ENCODE results near the gene VSIG4. TPM values are rescaled to one million over a fixed set of nuclear protein-coding genes. Genes with fewer than 3 reads are reported as not detected.
A peak's percentile ranks its signal among the peaks of the same experiment; 100 is the strongest.

Gene VSIG4
- total and polyA plus RNA-seq, 10 of the 15 experiments (the other 5 are each of a cell fraction or from before 2014, with no cell fraction given) = 0.05 to 0.36 TPM; not detected in 8

DNA sequence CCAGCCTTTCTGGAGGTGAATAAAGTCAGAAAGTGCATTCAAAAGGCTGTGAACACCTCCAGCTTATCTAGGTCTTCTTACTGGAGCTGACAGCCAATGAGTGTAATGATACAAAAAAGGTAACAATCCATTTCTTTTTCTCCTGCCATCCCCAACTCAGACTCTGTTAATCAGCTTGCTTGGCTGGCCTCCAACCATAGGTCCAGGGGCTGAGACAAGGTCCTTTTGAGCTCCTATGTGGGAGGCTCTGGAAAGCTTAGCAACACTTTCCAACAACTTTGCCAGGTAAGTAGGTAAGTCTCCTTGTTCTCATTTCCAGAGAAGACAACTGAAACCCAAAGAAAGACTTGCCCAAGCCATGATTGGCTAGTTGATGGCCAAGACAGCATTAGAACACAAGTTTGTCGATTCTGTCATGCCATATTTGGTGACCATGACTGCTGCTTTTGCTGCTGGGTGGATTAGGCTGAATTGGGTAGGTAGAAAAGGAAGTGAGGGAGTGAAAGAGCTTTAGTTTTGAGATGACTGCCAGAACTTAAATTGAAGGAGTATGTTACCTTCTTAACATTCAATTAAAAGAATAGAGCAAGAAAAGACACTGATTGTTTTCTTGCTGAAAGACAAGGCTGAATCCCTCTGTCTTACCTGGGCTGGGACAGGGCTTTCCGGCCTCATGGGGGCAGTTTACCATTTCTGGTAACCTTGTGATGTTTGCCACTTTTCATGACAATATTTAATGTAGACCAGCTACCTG, 22.8 kb downstream of the VSIG4 start:
- ChIA-PET RAD21 (ENCODE audit: unreplicated experiment) (interaction anchor here (0.6 to 4.8 kb wide), 19 partner anchors 9 to 714 kb away, joined by 3 to 47 read pairs (median 5); no protein-coding TSS in a partner anchor), POLR2A (interaction anchor here (0.8 to 2.4 kb wide), 8 partner anchors 12 to 91 kb away, joined by 3 to 10 read pairs (median 4); no protein-coding TSS in a partner anchor), SMC1A (ENCODE audit: uncharacterized antibody, unreplicated experiment) (interaction anchor here (0.6 to 10.6 kb wide), 29 partner anchors 9 to 711 kb away, joined by 3 to 85 read pairs (median 4); partner anchors contain the start of gene VSIG4), CTCF (interaction anchor here (0.8 to 7.0 kb wide), 16 partner anchors 9 to 715 kb away, joined by 3 to 47 read pairs (median 6); no protein-coding TSS in a partner anchor)
- peak overlapping the region; percentile 55 for H3K4me2 ChIP-seq (ENCODE audit: control insufficient read depth, insufficient read depth)
- TF ChIP-seq, protein P1, sequence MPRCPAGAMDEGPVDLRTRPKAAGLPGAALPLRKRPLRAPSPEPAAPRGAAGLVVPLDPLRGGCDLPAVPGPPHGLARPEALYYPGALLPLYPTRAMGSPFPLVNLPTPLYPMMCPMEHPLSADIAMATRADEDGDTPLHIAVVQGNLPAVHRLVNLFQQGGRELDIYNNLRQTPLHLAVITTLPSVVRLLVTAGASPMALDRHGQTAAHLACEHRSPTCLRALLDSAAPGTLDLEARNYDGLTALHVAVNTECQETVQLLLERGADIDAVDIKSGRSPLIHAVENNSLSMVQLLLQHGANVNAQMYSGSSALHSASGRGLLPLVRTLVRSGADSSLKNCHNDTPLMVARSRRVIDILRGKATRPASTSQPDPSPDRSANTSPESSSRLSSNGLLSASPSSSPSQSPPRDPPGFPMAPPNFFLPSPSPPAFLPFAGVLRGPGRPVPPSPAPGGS (IDR thresholded peaks at IDR 0.05; ENCODE audit: borderline replicate concordance, insufficient read depth, low read depth, low read length, poor library complexity, severe bottlenecking) = no peak
- TF ChIP-seq SRF (IDR thresholded peaks at IDR 0.05; ENCODE audit: low read depth in 2 of 2, low read length in 2 of 2) (peak; percentile 65 to 91), SPI1 (IDR thresholded peaks at IDR 0.05; ENCODE audit: borderline replicate concordance, insufficient read depth, low read depth, low read length) (peak; percentile 50; the same call in 1 of the 2 replicates), IRF4 (IDR thresholded peaks at IDR 0.05; ENCODE audit: low read depth, low read length) (0 out of 2 replicates have a peak, but pooled peaks have one; percentile 17), JUNB (IDR thresholded peaks at IDR 0.05) (peak; percentile 13; the same call in 1 of the 2 replicates)
- H3K27me3 ChIP-seq (replicated peaks in 1 of 2; ENCODE audit: control insufficient read depth in 2 of 2, insufficient read depth in 2 of 2, low read length in 1 of 2) = no peaks in the 10 kb centered on the region
- BruUV-seq (replicated peaks) = TSS peak; percentile 59
- H3K36me3 ChIP-seq (ENCODE audit: control insufficient read depth in 2 of 2, insufficient read depth in 2 of 2, low read length in 1 of 2) = no peaks in the 10 kb centered on the region
- H3K79me2 ChIP-seq (ENCODE audit: control insufficient read depth, insufficient read depth, low read length) = no peaks in the 10 kb centered on the region
- ATAC-seq (peak; percentile 47), FAIRE-seq (no peak), DNase-seq (ENCODE audit: low read depth, low spot score) (no peak)
- peak overlapping the region; percentile 15; the same call in 1 of the 2 replicates for H3K9ac ChIP-seq (ENCODE audit: control insufficient read depth, insufficient read depth, low read length)
- peaks cover 61% of the 10 kb centered on the region for H3K4me1 ChIP-seq (ENCODE audit: control insufficient read depth, insufficient read depth, low read length)
- no peak overlapping the region for H2AFZ ChIP-seq (ENCODE audit: control insufficient read depth, low read depth, low read length)
- H3K27ac ChIP-seq (ENCODE audit: control insufficient read depth, insufficient read depth) = peak overlapping the region; percentile 87
- H3K9me3 ChIP-seq (replicated peaks; ENCODE audit: control insufficient read depth, insufficient read depth, low read length) = no peaks in the 10 kb centered on the region
- H4K20me1 ChIP-seq (ENCODE audit: control insufficient read depth, insufficient read depth) = no peaks in the 10 kb centered on the region
- WGBS (ENCODE audit: insufficient coverage, insufficient replicate concordance, low lambda C conversion rate, missing lambda C conversion rate) = 0% methylated on average over 2 of the region's 2 CpGs
- 0 out of 2 replicates have a peak overlapping the region, but pooled peaks have one; percentile 32 for H3K4me3 ChIP-seq
- in situ Hi-C loops (cut with MboI) = loop anchor here (25.0 kb wide), 1 partner anchor 1805 kb away; the partner anchor contains the start of gene AMER1
- intact Hi-C loops (cut with micrococcal nuclease; ENCODE audit: unreplicated experiment) = loop anchor here (5.0 to 10.0 kb wide), 4 partner anchors 150 to 718 kb away; no protein-coding TSS in a partner anchor

Measured in GM12878 (cell line).